Omental fat pad (tissue), 4 donors: ENCODE results near the gene ETV5. TPM values are rescaled to one million over a fixed set of nuclear protein-coding genes. Genes with fewer than 3 reads are reported as not detected.

ENCODE experiments used
- ATAC-seq: fragments of 150-250 bp; one replicate; pipeline ENCODE4 v1.9.1; 2016; ENCODE audit warnings: mild to moderate bottlenecking, moderate library complexity; ENCODE audit not compliant: low FRiP score
- DNase-seq: peaks from one replicate; pipeline ENCODE4 v3.0.0-alpha.2; 2019; ENCODE audit warnings: low spot score
- CTCF ChIP-seq, 3 donors: fragments of 450-650 bp; IDR thresholded peaks; one replicate each; pipeline ENCODE4 v1.5.1; 2016 to 2017; ENCODE audit warnings: antibody characterized with exemption in 3 of 3, mild to moderate bottlenecking in 3 of 3, moderate library complexity in 2 of 3
- total RNA-seq, 4 donors: library from RNA; depleted of rRNA; stranded (reverse); fragments of >200 nt; gene quantifications; one replicate each; pipeline ENCODE4 v1.1.0, GENCODE V29; 2016

Gene ETV5
- total RNA-seq, 4 donors from 2014 or later, result 10.3 to 23.3 (median 14.5) TPM

GRCh38 chr3:186079925-186080324 lies 29.0 kb downstream of the ETV5 start:
- no peak for ATAC-seq
- no peak for DNase-seq
- no peak for TF ChIP-seq CTCF (IDR thresholded peaks at IDR 0.05)

DNA sequence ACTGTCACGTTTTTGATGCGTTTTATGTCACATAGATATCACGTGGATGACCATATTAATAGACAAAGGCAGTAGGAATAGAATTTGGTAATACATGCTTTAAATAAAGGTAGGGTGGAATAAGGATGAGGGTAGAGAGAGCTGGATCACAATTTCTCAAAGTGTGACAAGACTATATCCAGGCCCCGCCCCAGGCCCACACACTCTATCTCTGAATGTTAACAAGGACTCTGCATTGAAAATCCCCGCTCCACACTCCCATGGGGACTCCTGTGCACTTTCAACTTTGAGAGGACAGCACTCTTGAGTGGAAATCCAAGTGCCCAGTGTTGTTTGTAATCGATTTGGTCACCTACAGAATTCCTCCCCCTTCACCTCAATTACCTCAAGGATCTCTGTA lies 31.4 kb downstream of the ETV5 start:
- ATAC-seq, result no peak
- no peak for DNase-seq
- no peak for TF ChIP-seq CTCF (IDR thresholded peaks at IDR 0.05)

- no peak for TF ChIP-seq CTCF (IDR thresholded peaks at IDR 0.05)
- ATAC-seq (no peak), DNase-seq (no peak)
Observed at GRCh38 chr3:186075931-186076567, 32.8 kb downstream of the ETV5 start.

DNA sequence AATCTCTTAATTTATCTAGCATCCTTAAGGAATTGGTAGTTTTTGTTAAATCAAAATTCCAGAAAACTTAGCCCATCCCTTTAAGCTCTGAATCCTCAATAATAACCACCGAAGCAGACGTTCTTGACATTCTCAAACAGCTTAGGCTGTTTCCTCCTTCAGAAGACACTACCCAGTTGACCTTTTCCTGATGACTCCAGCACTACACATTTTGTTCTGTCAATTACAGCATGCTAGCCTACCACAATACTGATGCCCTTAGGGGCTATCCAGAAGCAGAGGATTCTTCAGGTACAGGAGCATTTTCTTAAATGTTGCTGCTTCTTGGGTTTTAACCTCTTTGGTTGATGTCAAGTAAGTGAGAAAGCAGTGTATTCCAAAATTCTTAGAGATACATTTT lies 33.4 kb downstream of the ETV5 start:
- no peak for DNase-seq
- ATAC-seq, result no peak
- no peak for TF ChIP-seq CTCF (IDR thresholded peaks at IDR 0.05)

DNA sequence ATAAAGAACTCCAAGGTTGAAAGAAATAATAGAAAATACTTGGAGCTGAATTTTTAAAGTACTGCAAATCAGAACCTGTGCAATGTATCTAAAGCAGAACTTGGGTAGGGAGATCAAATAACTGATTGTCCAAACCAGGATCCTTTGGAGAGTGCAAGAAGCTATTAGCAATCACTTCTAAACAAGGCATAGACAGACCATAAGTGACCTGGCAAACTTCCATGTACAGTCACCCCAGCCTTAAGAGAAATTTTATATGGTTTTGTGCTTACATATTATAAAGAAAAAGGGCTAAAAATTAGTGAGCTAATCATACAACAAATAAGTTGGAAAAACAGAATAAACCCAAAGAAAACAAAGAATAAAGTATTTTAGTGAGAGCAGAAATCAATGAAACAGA lies 35.2 kb downstream of the ETV5 start:
- ATAC-seq (no peak), DNase-seq (no peak)
- no peak for TF ChIP-seq CTCF (IDR thresholded peaks at IDR 0.05)

DNA sequence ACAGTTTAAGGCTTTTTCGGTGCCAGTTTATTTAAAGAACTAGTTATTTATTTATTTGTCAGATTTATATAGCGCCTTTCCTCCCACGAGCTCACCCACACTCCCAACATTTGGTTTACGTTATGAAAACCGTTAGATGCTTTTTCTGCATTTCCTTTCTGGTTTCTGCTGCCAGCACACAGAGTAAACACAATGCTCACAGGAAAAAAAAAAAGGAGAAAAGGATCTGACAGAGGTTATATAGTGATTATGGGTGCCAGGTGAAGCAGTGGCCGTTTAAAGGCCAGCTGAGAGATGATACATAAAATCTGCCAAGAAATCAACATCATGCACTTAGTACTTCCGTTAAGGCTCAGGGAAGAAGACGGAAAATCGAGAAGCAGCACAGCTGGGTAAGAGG lies 37.9 kb downstream of the ETV5 start:
- ATAC-seq (no peak), DNase-seq (no peak)
- no peak for TF ChIP-seq CTCF (IDR thresholded peaks at IDR 0.05)

DNA sequence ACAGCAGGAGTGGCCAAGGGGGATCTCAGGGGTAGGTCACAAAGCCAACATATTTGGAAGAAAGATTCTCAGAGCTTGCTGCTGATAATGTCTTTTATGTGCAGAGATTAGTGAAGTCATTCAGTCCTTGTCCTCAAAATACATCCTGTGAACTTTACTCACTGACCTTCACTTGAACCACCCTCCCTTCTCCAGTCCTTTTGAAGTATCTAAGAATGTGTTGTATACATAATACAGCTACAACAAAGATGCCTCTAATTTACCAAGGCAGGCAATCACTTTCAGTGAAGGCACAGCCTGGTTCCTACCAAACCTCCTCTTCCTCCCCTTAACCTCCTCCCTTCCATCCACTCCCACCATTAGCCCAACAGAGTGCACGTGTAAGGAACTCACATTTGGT lies 38.3 kb downstream of the ETV5 start:
- ATAC-seq, result no peak

More for the DNA sequence above, 38.3 kb downstream of the ETV5 start:
- TF ChIP-seq CTCF (IDR thresholded peaks at IDR 0.05), result no peak
- no peak for DNase-seq
